Transverse colon (tissue), 4 donors: ENCODE results near the gene PACRG. TPM values are rescaled to one million over a fixed set of nuclear protein-coding genes. Genes with fewer than 3 reads are reported as not detected.

Source experiments
- DNase-seq: peaks from one replicate; pipeline ENCODE4 v3.0.0-alpha.2; 2019
- H3K27ac ChIP-seq, 4 donors: fragments of 200-600 bp; sonication (generic); 2 replicates each; pipeline ENCODE4 v1.5.1; 2016 to 2018; ENCODE audit warnings: inconsistent platforms in 4 of 4
- H3K27me3 ChIP-seq: fragments of 200-600 bp; sonication (generic); 2 replicates; pipeline ENCODE4 v1.5.1; 2017; ENCODE audit warnings: inconsistent platforms
- H3K36me3 ChIP-seq, 4 donors: fragments of 200-600 bp; sonication (generic); 2 replicates each; pipeline ENCODE4 v1.5.1; 2017 to 2019; ENCODE audit warnings: inconsistent platforms in 4 of 4
- H3K4me1 ChIP-seq, 4 donors: fragments of 200-600 bp; sonication (generic); 2 replicates each; pipeline ENCODE4 v1.5.1; 2017 to 2020; ENCODE audit warnings: inconsistent platforms in 4 of 4
- H3K4me3 ChIP-seq, 4 donors: fragments of 200-600 bp; sonication (generic); 1 replicate in 1 of 4; 2 replicates in 3 of 4; pipeline versions ENCODE4 v1.5.1 to v1.6.1; 2017 to 2019; ENCODE audit warnings: inconsistent platforms in 4 of 4
- H3K9me3 ChIP-seq, 2 donors: fragments of 200-600 bp; sonication (generic); 2 replicates each; pipeline ENCODE4 v1.5.1; 2017 to 2019; ENCODE audit warnings: inconsistent platforms in 2 of 2
- EP300 ChIP-seq: sonication (generic); formaldehyde crosslinking; IDR thresholded peaks from one replicate; pipeline ENCODE4 v1.6.1; 2017; ENCODE audit warnings: antibody characterized with exemption, low read depth
- POLR2A ChIP-seq: fragments of 450-650 bp; IDR thresholded peaks from one replicate; pipeline ENCODE4 v1.6.1; 2016; ENCODE audit warnings: antibody characterized with exemption, mild to moderate bottlenecking, moderate library complexity
- POLR2AphosphoS5 ChIP-seq, 3 donors: sonication (generic); formaldehyde crosslinking; IDR thresholded peaks; one replicate each; pipeline ENCODE4 v1.6.1; 2016; ENCODE audit warnings: antibody characterized with exemption in 3 of 3
- WGBS, 2 donors: methylation state at CpG; one replicate each; pipeline ENCODE4 v1.1.5; 2018; ENCODE audit warnings: low coverage in 1 of 2; 5-methylcytosine and 5-hydroxymethylcytosine counted together
- in situ Hi-C, 4 donors: fragments of 200-750 bp; cut with MboI; loops; one replicate each; pipeline versions ENCODE4 v1.15.0 to v1.15.1; 2017; ENCODE audit warnings: low sequenced_read_pairs in 3 of 4, low pct_ligation_motif_present in 1 of 4, low pct_unique_long_range_greater_than_20kb in 1 of 4
- intact Hi-C: fragments of 100-400 bp; cut with DNase I; formaldehyde crosslinking; loops from one replicate; pipeline ENCODE4 v1.15.1; 2023; ENCODE audit warnings: low total_unique reads
- total RNA-seq, 4 donors: library from RNA; depleted of rRNA; stranded (reverse); fragments of >200 nt; gene quantifications; one replicate each; pipeline ENCODE4 v1.1.0, GENCODE V29; 2016
- TF ChIP-seq, protein P1 (sequence below), 5 experiments: fragments of 200-600 bp in 3 of 5; fragments of 450-650 bp in 2 of 5; sonication (generic) in 3 of 5; IDR thresholded peaks; 1 replicate in 2 of 5; 2 replicates in 3 of 5; pipeline ENCODE4 v1.5.1; 2016 to 2017; ENCODE audit warnings: antibody characterized with exemption in 5 of 5, inconsistent platforms in 3 of 5, mild to moderate bottlenecking in 2 of 5, moderate library complexity in 1 of 5

PACRG gene
- total RNA-seq, 4 donors from 2014 or later = 1.2 to 13.8 (median 1.4) TPM; not detected in 1

DNA sequence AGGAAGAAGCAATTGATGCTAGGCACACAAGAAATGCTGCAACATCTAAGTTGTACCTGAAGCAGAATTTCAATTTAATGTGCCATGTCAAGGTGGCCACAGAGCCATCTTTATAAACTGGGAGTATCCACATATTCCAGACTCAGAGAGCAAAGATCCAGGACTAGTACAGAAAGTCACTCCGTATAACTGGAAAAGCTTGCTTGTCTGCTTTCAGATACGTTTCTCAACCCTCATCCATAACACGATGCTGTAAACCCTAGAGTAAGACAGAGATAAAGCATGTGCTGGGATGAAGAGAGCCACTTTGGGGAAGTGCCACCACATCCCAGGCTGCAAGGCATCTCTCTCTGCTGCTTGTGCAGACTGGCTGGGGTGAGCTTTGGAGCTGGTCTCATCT lies 134.7 kb downstream of the PACRG start:
- Histone ChIP-seq H3K27ac (no peak overlapping the region), H3K9me3 (no peaks in the 10 kb centered on the region), H3K4me1 (no peaks in the 10 kb centered on the region), H3K4me3 (no peak overlapping the region), H3K36me3 (no peaks in the 10 kb centered on the region), H3K27me3 (no peaks in the 10 kb centered on the region)
- no peak for TF ChIP-seq POLR2A
- TF ChIP-seq, protein P1, sequence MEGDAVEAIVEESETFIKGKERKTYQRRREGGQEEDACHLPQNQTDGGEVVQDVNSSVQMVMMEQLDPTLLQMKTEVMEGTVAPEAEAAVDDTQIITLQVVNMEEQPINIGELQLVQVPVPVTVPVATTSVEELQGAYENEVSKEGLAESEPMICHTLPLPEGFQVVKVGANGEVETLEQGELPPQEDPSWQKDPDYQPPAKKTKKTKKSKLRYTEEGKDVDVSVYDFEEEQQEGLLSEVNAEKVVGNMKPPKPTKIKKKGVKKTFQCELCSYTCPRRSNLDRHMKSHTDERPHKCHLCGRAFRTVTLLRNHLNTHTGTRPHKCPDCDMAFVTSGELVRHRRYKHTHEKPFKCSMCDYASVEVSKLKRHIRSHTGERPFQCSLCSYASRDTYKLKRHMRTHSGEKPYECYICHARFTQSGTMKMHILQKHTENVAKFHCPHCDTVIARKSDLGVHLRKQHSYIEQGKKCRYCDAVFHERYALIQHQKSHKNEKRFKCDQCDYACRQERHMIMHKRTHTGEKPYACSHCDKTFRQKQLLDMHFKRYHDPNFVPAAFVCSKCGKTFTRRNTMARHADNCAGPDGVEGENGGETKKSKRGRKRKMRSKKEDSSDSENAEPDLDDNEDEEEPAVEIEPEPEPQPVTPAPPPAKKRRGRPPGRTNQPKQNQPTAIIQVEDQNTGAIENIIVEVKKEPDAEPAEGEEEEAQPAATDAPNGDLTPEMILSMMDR (IDR thresholded peaks at IDR 0.05) = no peak
- intact Hi-C loops (loop anchor here (5.0 kb wide), 1 partner anchor 1910 kb away; no protein-coding TSS in a partner anchor), in situ Hi-C loops (no loop called here)
- no peak for DNase-seq
- WGBS, 2 donors = 56 to 60% methylated on average over 1 to 3 of the region's 3 CpGs

DNA sequence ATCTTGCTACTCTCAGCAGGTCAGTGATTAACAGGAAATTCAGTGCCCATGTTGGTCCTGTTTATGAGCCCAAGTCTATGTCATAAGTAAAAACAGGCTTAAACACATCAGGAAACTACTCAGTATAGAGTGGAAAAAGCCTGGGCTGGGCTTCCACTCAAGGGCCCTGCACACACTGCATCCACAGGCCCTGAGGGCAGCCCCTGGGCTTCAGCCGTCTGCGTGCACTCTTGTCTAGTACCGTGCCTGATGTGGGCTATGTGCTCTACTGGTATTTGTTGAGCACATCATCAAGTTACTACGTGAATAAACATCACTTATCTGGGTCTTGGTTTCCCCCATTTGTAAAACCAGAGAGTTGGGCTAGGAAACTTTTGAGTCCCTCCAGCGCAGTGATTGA lies 135.2 kb downstream of the PACRG start:
- no peaks in the 10 kb centered on the region for H3K27me3 ChIP-seq
- intact Hi-C loops (loop anchor here (5.0 kb wide), 1 partner anchor 1911 kb away; no protein-coding TSS in a partner anchor), in situ Hi-C loops (no loop called here)
- DNase-seq = no peak
- no peaks in the 10 kb centered on the region for H3K4me1 ChIP-seq
- no peak overlapping the region for H3K4me3 ChIP-seq
- 83 to 85% methylated on average over 5 of the region's 5 CpGs for WGBS, 2 donors
- no peaks in the 10 kb centered on the region for H3K36me3 ChIP-seq
- TF ChIP-seq POLR2AphosphoS5 (IDR thresholded peaks at IDR 0.05) (no peak), POLR2A (no peak), EP300 (no peak)
- TF ChIP-seq, protein P1 (IDR thresholded peaks at IDR 0.05) = no peak
- no peaks in the 10 kb centered on the region for H3K9me3 ChIP-seq
- H3K27ac ChIP-seq = no peak overlapping the region

DNA sequence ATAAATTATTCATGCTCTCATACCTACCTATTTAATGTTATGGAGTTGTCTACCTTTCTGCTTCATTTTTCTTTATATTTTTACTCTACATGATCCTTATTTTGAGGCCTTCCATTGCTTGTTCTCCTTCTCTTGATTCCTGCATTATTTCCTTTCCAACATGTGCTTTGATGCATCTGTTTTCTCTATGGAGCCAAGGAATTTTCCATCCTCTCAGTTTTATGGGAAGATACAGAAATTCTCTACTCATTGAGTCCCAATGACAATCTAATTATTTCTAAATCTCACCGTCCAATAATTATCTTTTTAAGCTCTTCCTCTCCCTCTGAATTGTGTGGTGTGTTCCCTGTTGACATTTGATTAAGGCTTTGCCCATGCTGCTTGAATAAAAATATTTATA lies 136.0 kb downstream of the PACRG start:
- Histone ChIP-seq H3K27me3 (no peaks in the 10 kb centered on the region), H3K27ac (no peak overlapping the region), H3K4me3 (no peak overlapping the region), H3K4me1 (no peaks in the 10 kb centered on the region), H3K9me3 (no peaks in the 10 kb centered on the region), H3K36me3 (no peaks in the 10 kb centered on the region)
- in situ Hi-C loops = no loop called here
- WGBS, 2 donors = 83 to 86% methylated on average over 1 of the region's 1 CpG
- no peak for DNase-seq
- no peak for TF ChIP-seq EP300
- TF ChIP-seq, protein P1 (IDR thresholded peaks at IDR 0.05) = no peak
- no peak for TF ChIP-seq POLR2A
- TF ChIP-seq POLR2AphosphoS5 (IDR thresholded peaks at IDR 0.05) = no peak
- intact Hi-C loops = loop anchor here (5.0 kb wide), 1 partner anchor 1912 kb away; no protein-coding TSS in a partner anchor

DNA sequence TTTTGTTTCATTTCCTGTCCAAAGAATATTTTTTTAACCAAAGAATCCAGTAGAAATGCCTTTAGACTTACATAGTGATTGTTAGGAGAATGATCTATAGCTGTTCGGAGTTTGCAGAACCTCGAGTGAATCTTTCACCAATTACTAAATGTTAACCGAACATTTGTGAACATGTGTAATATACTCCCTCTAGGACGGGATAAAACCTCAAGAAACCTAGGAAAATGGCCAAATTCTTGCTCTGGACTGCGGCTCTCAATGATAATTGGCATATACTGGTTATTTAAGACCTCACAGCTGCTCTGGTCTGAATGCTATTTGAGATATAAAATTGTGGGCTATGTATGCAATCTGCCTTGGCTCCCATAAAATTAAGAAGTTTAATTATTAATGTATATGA lies 137.1 kb downstream of the PACRG start:
- Histone ChIP-seq H3K27me3 (no peaks in the 10 kb centered on the region), H3K27ac (no peak overlapping the region), H3K4me1 (no peaks in the 10 kb centered on the region), H3K36me3 (no peaks in the 10 kb centered on the region), H3K4me3 (no peak overlapping the region), H3K9me3 (no peaks in the 10 kb centered on the region)
- 53 to 72% methylated on average over 5 of the region's 5 CpGs for WGBS, 2 donors
- in situ Hi-C loops (no loop called here), intact Hi-C loops (loop anchor here (5.0 kb wide), 1 partner anchor 1913 kb away; no protein-coding TSS in a partner anchor)
- no peak for DNase-seq
- TF ChIP-seq, protein P1 (IDR thresholded peaks at IDR 0.05) = no peak
- TF ChIP-seq POLR2A (no peak), EP300 (no peak), POLR2AphosphoS5 (IDR thresholded peaks at IDR 0.05) (no peak)
